Esophagus squamous epithelium (tissue), 5 donors: ENCODE data around the gene PLCB3. TPM values are rescaled to one million over a fixed set of nuclear protein-coding genes. Genes with fewer than 3 reads are reported as not detected.

Experiments used
- DNase-seq: peaks from one replicate; lab custom pipeline; 2025; lab: John Stamatoyannopoulos, UW
- H3K27ac ChIP-seq, 4 donors: fragments of 200-600 bp; sonication (generic); one replicate each; pipeline ENCODE4 v1.5.1; 2016 to 2019; ENCODE audit warnings: mild to moderate bottlenecking in 1 of 4
- H3K27me3 ChIP-seq, 4 donors: fragments of 200-600 bp; sonication (generic); 1 replicate in 3 of 4; 2 replicates in 1 of 4; pipeline versions ENCODE4 v1.5.1 to v1.6.0; 2017 to 2021; ENCODE audit warnings: antibody characterized with exemption in 1 of 4
- H3K36me3 ChIP-seq, 3 donors: fragments of 200-600 bp; sonication (generic); one replicate each; pipeline ENCODE4 v1.5.1; 2016 to 2019
- H3K4me1 ChIP-seq, 3 donors: fragments of 200-600 bp; sonication (generic); one replicate each; pipeline ENCODE4 v1.5.1; 2017 to 2019
- H3K4me3 ChIP-seq, 4 donors: fragments of 200-600 bp; sonication (generic); 1 replicate in 3 of 4; 2 replicates in 1 of 4; pipeline ENCODE4 v1.5.1; 2016 to 2019; ENCODE audit warnings: mild to moderate bottlenecking in 2 of 4, moderate library complexity in 1 of 4
- H3K9me3 ChIP-seq, 3 donors: fragments of 200-600 bp; sonication (generic); one replicate each; pipeline ENCODE4 v1.5.1; 2016 to 2019
- POLR2A ChIP-seq, 4 donors: fragments of 450-650 bp; IDR thresholded peaks; one replicate each; pipeline ENCODE4 v1.6.1; 2017; ENCODE audit warnings: antibody characterized with exemption in 4 of 4, mild to moderate bottlenecking in 4 of 4, moderate library complexity in 3 of 4
- WGBS, 2 donors: methylation state at CpG; one replicate each; pipeline ENCODE4 v1.1.5; 2018; 5-methylcytosine and 5-hydroxymethylcytosine counted together
- intact Hi-C: fragments of 100-400 bp; cut with DNase I; formaldehyde crosslinking; loops from one replicate; pipeline ENCODE4 v1.15.0; 2022
- total RNA-seq, 4 donors: library from RNA; depleted of rRNA; stranded (reverse); fragments of >200 nt; gene quantifications; one replicate each; pipeline ENCODE4 v1.1.0, GENCODE V29; 2016
- TF ChIP-seq, protein P1 (sequence below), 6 experiments: fragments of 450-650 bp in 4 of 6; fragments of 200-600 bp in 2 of 6; sonication (generic) in 2 of 6; IDR thresholded peaks; one replicate each; pipeline ENCODE4 v1.5.1; 2016 to 2019; ENCODE audit warnings: antibody characterized with exemption in 6 of 6, mild to moderate bottlenecking in 4 of 6, moderate library complexity in 4 of 6
- donor health status: DM: yes; HTN: yes; CAD: no.

Gene PLCB3
- total RNA-seq, 4 donors from 2014 or later, result 29.8 to 54.5 (median 42.4) TPM

DNA sequence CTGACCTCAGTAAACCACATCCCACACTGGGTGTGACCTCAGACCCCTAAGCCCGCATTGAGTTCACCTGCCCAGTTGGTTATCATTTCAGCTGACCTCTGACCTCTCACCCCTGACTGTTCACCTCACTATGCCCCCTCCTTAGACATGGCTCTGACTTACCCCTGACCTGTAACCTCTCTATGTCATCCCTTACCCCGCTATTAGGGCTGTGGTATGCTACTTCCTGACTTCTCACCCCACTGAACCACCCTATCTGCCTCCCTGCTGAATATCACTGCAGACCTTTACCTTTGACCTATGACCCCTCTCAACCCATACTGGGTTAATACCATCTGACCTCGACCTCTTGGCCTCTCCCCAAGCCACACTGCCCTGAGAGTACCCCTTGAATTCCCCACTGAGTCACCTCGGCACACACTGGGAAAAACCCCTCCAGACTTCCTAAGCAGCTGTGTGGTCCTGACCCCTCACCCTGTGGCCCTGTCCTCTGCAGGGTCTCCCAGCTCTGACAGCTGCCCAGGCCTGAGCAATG, 8.3 kb downstream of the PLCB3 start:
- no peaks in the 10 kb centered on the region for H3K27me3 ChIP-seq
- 73 to 77% methylated on average over 3 to 4 of the region's 4 CpGs for WGBS, 2 donors
- intact Hi-C loops, result no loop called here
- TF ChIP-seq, protein P1, sequence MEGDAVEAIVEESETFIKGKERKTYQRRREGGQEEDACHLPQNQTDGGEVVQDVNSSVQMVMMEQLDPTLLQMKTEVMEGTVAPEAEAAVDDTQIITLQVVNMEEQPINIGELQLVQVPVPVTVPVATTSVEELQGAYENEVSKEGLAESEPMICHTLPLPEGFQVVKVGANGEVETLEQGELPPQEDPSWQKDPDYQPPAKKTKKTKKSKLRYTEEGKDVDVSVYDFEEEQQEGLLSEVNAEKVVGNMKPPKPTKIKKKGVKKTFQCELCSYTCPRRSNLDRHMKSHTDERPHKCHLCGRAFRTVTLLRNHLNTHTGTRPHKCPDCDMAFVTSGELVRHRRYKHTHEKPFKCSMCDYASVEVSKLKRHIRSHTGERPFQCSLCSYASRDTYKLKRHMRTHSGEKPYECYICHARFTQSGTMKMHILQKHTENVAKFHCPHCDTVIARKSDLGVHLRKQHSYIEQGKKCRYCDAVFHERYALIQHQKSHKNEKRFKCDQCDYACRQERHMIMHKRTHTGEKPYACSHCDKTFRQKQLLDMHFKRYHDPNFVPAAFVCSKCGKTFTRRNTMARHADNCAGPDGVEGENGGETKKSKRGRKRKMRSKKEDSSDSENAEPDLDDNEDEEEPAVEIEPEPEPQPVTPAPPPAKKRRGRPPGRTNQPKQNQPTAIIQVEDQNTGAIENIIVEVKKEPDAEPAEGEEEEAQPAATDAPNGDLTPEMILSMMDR (IDR thresholded peaks at IDR 0.05), result no peak
- TF ChIP-seq POLR2A (IDR thresholded peaks at IDR 0.05), result no peak
- no peak overlapping the region for H3K4me3 ChIP-seq
- no peaks in the 10 kb centered on the region for H3K9me3 ChIP-seq
- H3K27ac ChIP-seq, result no peak overlapping the region
- DNase-seq, result no peak
- H3K36me3 ChIP-seq, result peaks cover 54 to 100% (median 60%) of the 10 kb centered on the region in 3 donors
- peaks cover 0 to 20% (median 0%) of the 10 kb centered on the region in 3 donors for H3K4me1 ChIP-seq

DNA sequence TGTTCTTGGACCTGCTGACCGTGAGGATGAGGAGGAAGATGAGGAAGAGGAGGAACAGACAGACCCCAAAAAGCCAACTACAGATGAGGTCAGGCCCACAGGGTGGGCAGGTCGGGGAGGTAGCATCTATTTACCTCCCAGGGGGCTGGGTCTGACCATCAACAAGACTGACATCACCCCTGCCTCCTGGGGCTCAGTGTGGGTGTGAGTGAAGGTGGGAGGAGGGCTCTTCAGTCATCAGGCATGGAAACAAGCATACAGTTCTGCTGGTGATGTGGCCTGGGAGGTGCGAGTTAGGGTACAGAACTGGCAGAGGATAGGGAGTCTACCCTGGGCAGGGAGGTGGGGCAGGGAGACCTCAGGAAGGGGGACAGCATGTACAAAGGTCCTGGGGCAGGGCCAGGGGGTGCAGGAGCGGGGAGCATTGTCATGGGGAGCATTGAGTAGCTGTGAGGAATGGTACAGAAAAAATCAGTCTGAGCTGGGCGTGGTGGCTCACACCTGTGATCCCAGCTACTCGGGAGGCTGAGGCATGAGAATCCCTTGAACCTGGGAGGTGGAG, 8.9 kb downstream of the PLCB3 start:
- no peak overlapping the region for H3K27ac ChIP-seq
- peaks cover 56 to 100% (median 59%) of the 10 kb centered on the region in 3 donors for H3K36me3 ChIP-seq
- no peak for DNase-seq
- TF ChIP-seq POLR2A (IDR thresholded peaks at IDR 0.05), result no peak
- TF ChIP-seq, protein P1 (IDR thresholded peaks at IDR 0.05), result no peak
- H3K4me1 ChIP-seq, result peaks cover 0 to 20% (median 0%) of the 10 kb centered on the region in 3 donors
- WGBS, 2 donors, result 76 to 93% methylated on average over 5 to 6 of the region's 6 CpGs
- no peak overlapping the region for H3K4me3 ChIP-seq
- intact Hi-C loops, result no loop called here
- H3K9me3 ChIP-seq, result no peaks in the 10 kb centered on the region
- no peaks in the 10 kb centered on the region for H3K27me3 ChIP-seq

GRCh38 chr11:64261556-64262080, 10.3 kb downstream of the PLCB3 start:
- DNase-seq, result no peak
- WGBS, 2 donors, result 88 to 94% methylated on average over 4 to 5 of the region's 18 CpGs
- H3K9me3 ChIP-seq, result no peaks in the 10 kb centered on the region
- TF ChIP-seq POLR2A (IDR thresholded peaks at IDR 0.05), result no peak
- TF ChIP-seq, protein P1 (IDR thresholded peaks at IDR 0.05), result no peak
- intact Hi-C loops, result no loop called here
- H3K4me3 ChIP-seq, result no peak overlapping the region
- no peaks in the 10 kb centered on the region for H3K27me3 ChIP-seq
- H3K36me3 ChIP-seq, result peaks cover 51 to 100% (median 55%) of the 10 kb centered on the region in 3 donors
- H3K27ac ChIP-seq, result no peak overlapping the region
- H3K4me1 ChIP-seq, result peaks cover under 1 to 17% (median 2%) of the 10 kb centered on the region in 3 donors

DNA sequence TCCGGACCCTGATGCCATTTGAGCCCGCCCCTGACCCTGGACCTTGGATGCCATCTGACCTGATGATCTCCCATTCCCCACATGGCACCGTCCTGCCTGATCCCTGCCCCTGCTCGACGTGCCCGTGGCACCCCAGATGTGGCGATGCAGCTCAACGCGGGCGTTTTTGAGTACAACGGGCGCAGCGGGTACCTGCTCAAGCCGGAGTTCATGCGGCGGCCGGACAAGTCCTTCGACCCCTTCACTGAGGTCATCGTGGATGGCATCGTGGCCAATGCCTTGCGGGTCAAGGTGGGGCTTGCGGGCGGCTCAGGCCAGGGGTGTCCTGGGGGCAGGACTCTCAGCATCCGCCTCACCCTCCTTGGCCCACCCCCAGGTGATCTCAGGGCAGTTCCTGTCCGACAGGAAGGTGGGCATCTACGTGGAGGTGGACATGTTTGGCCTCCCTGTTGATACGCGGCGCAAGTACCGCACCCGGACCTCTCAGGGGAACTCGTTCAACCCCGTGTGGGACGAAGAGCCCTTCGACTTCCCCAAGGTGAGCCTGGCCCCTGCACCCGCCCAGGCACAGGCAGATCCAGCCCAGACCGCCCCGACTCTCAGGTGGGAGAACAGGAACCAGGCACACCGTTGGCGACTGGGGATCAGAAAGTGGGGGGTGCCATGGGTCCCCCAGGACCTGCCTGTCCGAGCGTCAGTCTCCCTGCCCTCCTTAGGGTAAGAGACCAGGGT, 11.1 kb downstream of the PLCB3 start:
- TF ChIP-seq, protein P1 (IDR thresholded peaks at IDR 0.05), result no peak
- TF ChIP-seq POLR2A (IDR thresholded peaks at IDR 0.05), result no peak
- 89 to 97% methylated on average over 10 to 15 of the region's 42 CpGs for WGBS, 2 donors
- Histone ChIP-seq H3K27me3 (no peaks in the 10 kb centered on the region), H3K4me3 (no peak overlapping the region), H3K36me3 (peaks cover 50 to 97% (median 54%) of the 10 kb centered on the region in 3 donors), H3K4me1 (peaks cover 9 to 22% (median 9%) of the 10 kb centered on the region in 3 donors), H3K9me3 (no peaks in the 10 kb centered on the region), H3K27ac (no peak overlapping the region)
- DNase-seq, result no peak
- intact Hi-C loops, result no loop called here
